ENCODE results near the gene GAA.

- TF ChIP-seq, protein P1, sequence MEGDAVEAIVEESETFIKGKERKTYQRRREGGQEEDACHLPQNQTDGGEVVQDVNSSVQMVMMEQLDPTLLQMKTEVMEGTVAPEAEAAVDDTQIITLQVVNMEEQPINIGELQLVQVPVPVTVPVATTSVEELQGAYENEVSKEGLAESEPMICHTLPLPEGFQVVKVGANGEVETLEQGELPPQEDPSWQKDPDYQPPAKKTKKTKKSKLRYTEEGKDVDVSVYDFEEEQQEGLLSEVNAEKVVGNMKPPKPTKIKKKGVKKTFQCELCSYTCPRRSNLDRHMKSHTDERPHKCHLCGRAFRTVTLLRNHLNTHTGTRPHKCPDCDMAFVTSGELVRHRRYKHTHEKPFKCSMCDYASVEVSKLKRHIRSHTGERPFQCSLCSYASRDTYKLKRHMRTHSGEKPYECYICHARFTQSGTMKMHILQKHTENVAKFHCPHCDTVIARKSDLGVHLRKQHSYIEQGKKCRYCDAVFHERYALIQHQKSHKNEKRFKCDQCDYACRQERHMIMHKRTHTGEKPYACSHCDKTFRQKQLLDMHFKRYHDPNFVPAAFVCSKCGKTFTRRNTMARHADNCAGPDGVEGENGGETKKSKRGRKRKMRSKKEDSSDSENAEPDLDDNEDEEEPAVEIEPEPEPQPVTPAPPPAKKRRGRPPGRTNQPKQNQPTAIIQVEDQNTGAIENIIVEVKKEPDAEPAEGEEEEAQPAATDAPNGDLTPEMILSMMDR (conservative IDR thresholded peaks at IDR 0.05; ENCODE audit: low read length), result no peak
- TF ChIP-seq EZH2phosphoT487 (IDR thresholded peaks at IDR 0.05; ENCODE audit: borderline replicate concordance, low read depth, low read length), result no peak
Measured at GRCh38 chr17:80169107-80169506, 67.7 kb downstream of the GAA start.
